22Rv1 (cell line): ENCODE results near the gene PDE3A.

ENCODE experiments used
- H3K27ac ChIP-seq: fragments of 450-650 bp; 2 replicates; pipeline ENCODE4 v1.5.1; 2017
- CTCF ChIP-seq: fragments of 450-650 bp; IDR thresholded peaks from 2 replicates; pipeline ENCODE4 v1.5.1; 2017; ENCODE audit warnings: mild to moderate bottlenecking
- ZFX ChIP-seq: fragments of 450-650 bp; IDR thresholded peaks from 2 replicates; pipeline ENCODE4 v1.6.1; 2017; ENCODE audit warnings: antibody characterized with exemption, borderline replicate concordance

Gene PDE3A

GRCh38 chr12:20392339-20392738, 24.0 kb downstream of the PDE3A start:
- TF ChIP-seq CTCF (no peak), ZFX (no peak)

GRCh38 chr12:20393707-20394106, 25.4 kb downstream of the PDE3A start:
- no peak overlapping the region for H3K27ac ChIP-seq
- TF ChIP-seq CTCF (no peak), ZFX (no peak)

More at GRCh38 chr12:20392339-20392738, 24.0 kb downstream of the PDE3A start:
- no peak overlapping the region for H3K27ac ChIP-seq

GRCh38 chr12:20395791-20396550, 27.6 kb downstream of the PDE3A start:
- no peak overlapping the region for H3K27ac ChIP-seq
- TF ChIP-seq CTCF (no peak), ZFX (no peak)

GRCh38 chr12:20398686-20399085, 30.3 kb downstream of the PDE3A start:
- no peak overlapping the region for H3K27ac ChIP-seq
- TF ChIP-seq ZFX (no peak), CTCF (no peak)

GRCh38 chr12:20400003-20400402, 31.7 kb downstream of the PDE3A start:
- TF ChIP-seq ZFX (no peak), CTCF (no peak)
- H3K27ac ChIP-seq = no peak overlapping the region

- no peak for TF ChIP-seq CTCF
- no peak for TF ChIP-seq ZFX
- H3K27ac ChIP-seq = no peak overlapping the region
Measured at GRCh38 chr12:20403230-20403629, 34.9 kb downstream of the PDE3A start.

- no peak overlapping the region for H3K27ac ChIP-seq
Measured at GRCh38 chr12:20404576-20405346, 36.4 kb downstream of the PDE3A start.

More at GRCh38 chr12:20404576-20405346, 36.4 kb downstream of the PDE3A start:
- TF ChIP-seq CTCF (no peak), ZFX (no peak)
